ENCODE data around the gene HERC2.

Gene HERC2

GRCh38 chr15:28133281-28133680, 188.7 kb downstream of the HERC2 start:
- TF ChIP-seq CTCF (IDR thresholded peaks at IDR 0.05; ENCODE audit: extremely low read depth, missing control alignments), result no peak
- no peak for DNase-seq (ENCODE audit: low spot score)

GRCh38 chr15:28132524-28133275, 189.3 kb downstream of the HERC2 start:
- no peak for DNase-seq (ENCODE audit: low spot score)
- no peak for TF ChIP-seq CTCF (IDR thresholded peaks at IDR 0.05; ENCODE audit: extremely low read depth, missing control alignments)

GRCh38 chr15:28131946-28132345, 190.0 kb downstream of the HERC2 start:
- TF ChIP-seq CTCF (IDR thresholded peaks at IDR 0.05; ENCODE audit: extremely low read depth, missing control alignments), result no peak
- DNase-seq (ENCODE audit: low spot score), result no peak

GRCh38 chr15:28131400-28131799, 190.6 kb downstream of the HERC2 start:
- TF ChIP-seq CTCF (IDR thresholded peaks at IDR 0.05; ENCODE audit: extremely low read depth, missing control alignments), result no peak
- no peak for DNase-seq (ENCODE audit: low spot score)

- DNase-seq (ENCODE audit: low spot score), result no peak
- no peak for TF ChIP-seq CTCF (IDR thresholded peaks at IDR 0.05; ENCODE audit: extremely low read depth, missing control alignments)
Observed at GRCh38 chr15:28130651-28131050, 191.3 kb downstream of the HERC2 start.

GRCh38 chr15:28129231-28129848, 192.6 kb downstream of the HERC2 start:
- TF ChIP-seq CTCF (IDR thresholded peaks at IDR 0.05; ENCODE audit: extremely low read depth, missing control alignments), result no peak

GRCh38 chr15:28128031-28128430, 193.9 kb downstream of the HERC2 start:
- no peak for TF ChIP-seq CTCF (IDR thresholded peaks at IDR 0.05; ENCODE audit: extremely low read depth, missing control alignments)
- no peak for DNase-seq (ENCODE audit: low spot score)

More at GRCh38 chr15:28129231-28129848, 192.6 kb downstream of the HERC2 start:
- DNase-seq (ENCODE audit: low spot score), result no peak

All from GM20000 (cell line).